Fibroblast of villous mesenchyme (primary cell): Measurements from ENCODE around the gene ANXA4. TPM values are rescaled to one million over a fixed set of nuclear protein-coding genes. Genes with fewer than 3 reads are reported as not detected.
A peak's percentile ranks its signal among the peaks of the same experiment; 100 is the strongest.

Experiments used
- DNase-seq: peaks from one replicate; pipeline ENCODE4 v3.0.0-alpha.2; 2010; ENCODE audit warnings: low read depth
- H3K4me3 ChIP-seq: 2 replicates; pipeline ENCODE4 v1.5.1; 2011; ENCODE audit warnings: low read depth, mild to moderate bottlenecking, low read length
- CTCF ChIP-seq: IDR thresholded peaks from 2 replicates; pipeline ENCODE4 v1.5.1; 2012; ENCODE audit warnings: low read depth, mild to moderate bottlenecking, low read length; ENCODE audit not compliant: insufficient read depth
- total RNA-seq: library from RNA; depleted of rRNA; stranded (reverse); fragments of >200 nt; gene quantifications from 2 replicates; pipeline ENCODE4 v1.2.3, GENCODE V29; 2012

The ANXA4 gene
- total RNA-seq, 1 donor = 35.8 TPM

GRCh38 chr2:69807821-69808540 is 66.0 kb downstream of the ANXA4 start:
- no peak for TF ChIP-seq CTCF
- H3K4me3 ChIP-seq = no peak overlapping the region
- no peak for DNase-seq

- no peak for TF ChIP-seq CTCF
- no peak for DNase-seq
- H3K4me3 ChIP-seq = no peak overlapping the region
These were observed 68.6 kb downstream of the ANXA4 start for GRCh38 chr2:69810550-69810949.

- no peak for TF ChIP-seq CTCF
- H3K4me3 ChIP-seq = no peak overlapping the region
- DNase-seq = no peak
These were observed 69.1 kb downstream of the ANXA4 start for GRCh38 chr2:69811018-69811417.

- H3K4me3 ChIP-seq = no peak overlapping the region
- no peak for DNase-seq
- TF ChIP-seq CTCF = no peak
These were observed 69.7 kb downstream of the ANXA4 start for GRCh38 chr2:69811591-69811990.

GRCh38 chr2:69815717-69816116 is 73.8 kb downstream of the ANXA4 start:
- TF ChIP-seq CTCF = no peak
- no peak overlapping the region for H3K4me3 ChIP-seq
- DNase-seq = no peak

GRCh38 chr2:69816923-69817542 is 75.1 kb downstream of the ANXA4 start:
- DNase-seq = peak; percentile 93
- H3K4me3 ChIP-seq = no peak overlapping the region
- peak; percentile 92 for TF ChIP-seq CTCF
